ENCODE data around the gene IL20RA. TPM values are rescaled to one million over a fixed set of nuclear protein-coding genes. Genes with fewer than 3 reads are reported as not detected.

Gene IL20RA, protein sequence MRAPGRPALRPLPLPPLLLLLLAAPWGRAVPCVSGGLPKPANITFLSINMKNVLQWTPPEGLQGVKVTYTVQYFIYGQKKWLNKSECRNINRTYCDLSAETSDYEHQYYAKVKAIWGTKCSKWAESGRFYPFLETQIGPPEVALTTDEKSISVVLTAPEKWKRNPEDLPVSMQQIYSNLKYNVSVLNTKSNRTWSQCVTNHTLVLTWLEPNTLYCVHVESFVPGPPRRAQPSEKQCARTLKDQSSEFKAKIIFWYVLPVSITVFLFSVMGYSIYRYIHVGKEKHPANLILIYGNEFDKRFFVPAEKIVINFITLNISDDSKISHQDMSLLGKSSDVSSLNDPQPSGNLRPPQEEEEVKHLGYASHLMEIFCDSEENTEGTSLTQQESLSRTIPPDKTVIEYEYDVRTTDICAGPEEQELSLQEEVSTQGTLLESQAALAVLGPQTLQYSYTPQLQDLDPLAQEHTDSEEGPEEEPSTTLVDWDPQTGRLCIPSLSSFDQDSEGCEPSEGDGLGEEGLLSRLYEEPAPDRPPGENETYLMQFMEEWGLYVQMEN
- total RNA-seq, result 0.29 and 1.2 TPM in 2 replicates

DNA sequence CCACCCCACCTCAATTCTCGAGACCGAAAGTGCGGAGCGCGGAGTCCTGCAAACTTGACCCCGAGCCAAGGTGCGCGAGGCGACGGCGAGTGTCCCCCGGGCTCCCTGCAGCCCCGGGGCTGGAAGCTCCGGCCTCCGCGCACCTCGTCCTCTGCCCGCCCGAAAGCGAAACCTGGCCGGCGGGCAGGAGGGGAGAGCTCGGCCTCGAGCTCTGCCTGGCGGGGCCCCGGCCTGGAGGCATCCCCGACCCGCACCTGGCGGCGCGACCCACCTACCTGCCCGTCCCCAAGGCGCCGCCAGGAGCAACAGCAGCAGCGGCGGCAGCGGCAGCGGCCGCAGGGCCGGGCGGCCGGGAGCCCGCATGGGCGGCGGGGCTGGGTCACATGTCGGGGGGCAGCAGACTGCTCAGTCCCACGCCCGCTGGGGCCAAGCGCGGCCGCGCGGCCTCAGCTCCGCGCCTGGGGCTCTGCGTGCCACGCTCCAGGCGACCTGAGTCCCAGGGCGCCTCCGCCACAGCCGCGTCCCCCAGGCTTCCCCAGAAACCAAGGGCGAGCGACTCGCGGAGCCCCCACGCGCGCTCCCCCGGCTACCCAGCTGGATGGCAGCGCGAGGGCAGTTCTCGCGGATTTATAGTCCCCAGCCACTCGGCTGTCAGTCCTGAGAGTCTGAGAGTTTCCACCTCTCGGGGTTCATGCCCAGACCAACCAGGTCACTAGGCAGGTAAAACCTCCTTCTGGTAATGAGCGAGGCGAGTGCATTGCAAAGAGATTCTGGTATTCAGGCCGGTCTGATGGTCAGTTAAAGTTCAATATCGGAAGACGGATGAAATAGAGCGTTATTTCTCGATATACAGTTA is at the start of gene IL20RA:
Gene IL20RA, minus strand, starts transcription at position 600 of the 856 bp plus-strand sequence. Its CDS starts 237 bp downstream, at position 363.

Other genes starting within 250 kb of the IL20RA start
- 16.4 and 18.8 TPM in 2 replicates for gene PEX7, start 222.4 kb downstream of the IL20RA start, total RNA-seq
- not detected in 2 replicates for gene SLC35D3, start 122.7 kb downstream of the IL20RA start, total RNA-seq
- not detected in 2 replicates for gene IL22RA2, start 128.7 kb upstream of the IL20RA start, total RNA-seq
- gene IFNGR1, start 174.4 kb upstream of the IL20RA start, total RNA-seq, result 50.2 and 53.5 TPM in 2 replicates